Liver (tissue), 9 donors: ENCODE measurements around the gene DRAP1. TPM values are rescaled to one million over a fixed set of nuclear protein-coding genes. Genes with fewer than 3 reads are reported as not detected.

ENCODE experiments used
- DNase-seq: peaks from one replicate; pipeline ENCODE4 v3.0.0-alpha.2; 2017; ENCODE audit warnings: low spot score
- H3K27ac ChIP-seq, 2 donors: one replicate each; pipeline ENCODE4 v1.7.0; 2013; ENCODE audit warnings: inconsistent platforms in 2 of 2, low read length in 2 of 2, control low read depth in 1 of 2, low read depth in 1 of 2, mild to moderate bottlenecking in 1 of 2
- H3K27me3 ChIP-seq, 4 donors: one replicate each; pipeline versions ENCODE4 v1.6.1 to v1.7.0; 2013; ENCODE audit warnings: low read length in 3 of 4, inconsistent platforms in 1 of 4, mild to moderate bottlenecking in 1 of 4, moderate library complexity in 1 of 4; ENCODE audit not compliant: control insufficient read depth in 4 of 4, insufficient read depth in 4 of 4
- H3K36me3 ChIP-seq, 4 donors: one replicate each; pipeline versions ENCODE4 v1.6.1 to v1.7.0; 2013; ENCODE audit warnings: low read length in 3 of 4, mild to moderate bottlenecking in 3 of 4, low read depth in 1 of 4, moderate library complexity in 1 of 4; ENCODE audit not compliant: control insufficient read depth in 4 of 4, insufficient read depth in 3 of 4
- H3K4me1 ChIP-seq, 4 donors: one replicate each; pipeline versions ENCODE4 v1.6.1 to v1.7.0; 2013; ENCODE audit warnings: low read length in 3 of 4, mild to moderate bottlenecking in 3 of 4, moderate library complexity in 1 of 4; ENCODE audit not compliant: control insufficient read depth in 4 of 4, insufficient read depth in 4 of 4
- H3K4me3 ChIP-seq, 3 donors: one replicate each; pipeline versions ENCODE4 v1.6.1 to v1.7.0; 2013; ENCODE audit warnings: low read length in 3 of 3, control low read depth in 1 of 3, low read depth in 1 of 3, mild to moderate bottlenecking in 1 of 3
- H3K9ac ChIP-seq, 2 donors: one replicate each; pipeline ENCODE4 v1.7.0; 2013; ENCODE audit warnings: low read length in 2 of 2, mild to moderate bottlenecking in 2 of 2, moderate library complexity in 2 of 2, control low read depth in 1 of 2, low read depth in 1 of 2
- H3K9me3 ChIP-seq, 4 donors: one replicate each; pipeline versions ENCODE4 v1.6.1 to v1.7.0; 2013; ENCODE audit warnings: low read length in 3 of 4; ENCODE audit not compliant: control insufficient read depth in 4 of 4
- FOXA1 ChIP-seq: IDR thresholded peaks from 2 replicates; pipeline ENCODE4 v1.6.1; 2016; ENCODE audit warnings: antibody characterized with exemption
- FOXA2 ChIP-seq: IDR thresholded peaks from 2 replicates; pipeline ENCODE4 v1.6.1; 2016; ENCODE audit warnings: antibody characterized with exemption
- HNF4A ChIP-seq, 2 donors: conservative IDR thresholded peaks; 2 replicates each; pipeline ENCODE4 v1.6.1; 2016; ENCODE audit warnings: antibody characterized with exemption in 2 of 2, mild to moderate bottlenecking in 2 of 2
- HNF4G ChIP-seq: IDR thresholded peaks from 2 replicates; pipeline ENCODE4 v1.6.1; 2016; ENCODE audit warnings: antibody characterized with exemption
- NR2F2 ChIP-seq: IDR thresholded peaks from 2 replicates; pipeline ENCODE4 v1.6.1; 2016; ENCODE audit warnings: antibody characterized with exemption
- RAD21 ChIP-seq, 2 donors: IDR thresholded peaks; 2 replicates each; pipeline ENCODE4 v1.6.1; 2016; ENCODE audit warnings: antibody characterized with exemption in 2 of 2, mild to moderate bottlenecking in 2 of 2
- RXRA ChIP-seq, 2 donors: IDR thresholded peaks; 2 replicates each; pipeline ENCODE4 v1.6.1; 2017 to 2018; ENCODE audit warnings: antibody characterized with exemption in 2 of 2, mild to moderate bottlenecking in 1 of 2
- TAF1 ChIP-seq: conservative IDR thresholded peaks from 2 replicates; pipeline ENCODE4 v1.6.1; 2016; ENCODE audit warnings: antibody characterized with exemption, mild to moderate bottlenecking
- YY1 ChIP-seq: IDR thresholded peaks from 2 replicates; pipeline ENCODE4 v1.6.1; 2016; ENCODE audit warnings: antibody characterized with exemption, mild to moderate bottlenecking
- WGBS: extraction: QIAGEN DNeasy Blood & Tissue Kit; methylation state at CpG from one replicate; pipeline ENCODE4 v1.1.7; 2013; 5-methylcytosine and 5-hydroxymethylcytosine counted together
- polyA plus RNA-seq, 2 donors: library from polyadenylated mRNA; stranded (reverse) in 1 of 2; unstranded in 1 of 2; fragments of 200-250 nt in 1 of 2; fragments of >200 nt in 1 of 2; fragmentation: Nextera tagmentation in 1 of 2; extraction: Ambion mirVana in 1 of 2; gene quantifications; one replicate each; pipeline versions ENCODE4 v1.2.1 to v1.2.3, GENCODE V29; 2013 to 2015
- total RNA-seq, 2 donors: library from RNA; depleted of rRNA; stranded (reverse); fragments of >200 nt; gene quantifications; one replicate each; pipeline ENCODE4 v1.2.3, GENCODE V29; 2014
- TF ChIP-seq, protein P1 (sequence below): IDR thresholded peaks from 2 replicates; pipeline ENCODE4 v1.6.1; 2016; ENCODE audit warnings: antibody characterized with exemption, mild to moderate bottlenecking
- TF ChIP-seq, protein P2 (sequence below): IDR thresholded peaks from 2 replicates; pipeline ENCODE4 v1.6.1; 2016; ENCODE audit warnings: antibody characterized with exemption
- TF ChIP-seq, protein P3 (sequence below): IDR thresholded peaks from 2 replicates; pipeline ENCODE4 v1.6.1; 2016; ENCODE audit warnings: antibody characterized with exemption
- TF ChIP-seq, protein P4 (sequence below): IDR thresholded peaks from 2 replicates; pipeline ENCODE4 v1.6.1; 2016; ENCODE audit warnings: antibody characterized with exemption
- donor health status: healthy.
- donor health status: healthy.
- donor health status: healthy.
- donor health status: healthy.
- donor health status: healthy.

Gene DRAP1
- total and polyA plus RNA-seq, 4 donors, result 18.1 to 57.3 (median 42.3) TPM

DNA sequence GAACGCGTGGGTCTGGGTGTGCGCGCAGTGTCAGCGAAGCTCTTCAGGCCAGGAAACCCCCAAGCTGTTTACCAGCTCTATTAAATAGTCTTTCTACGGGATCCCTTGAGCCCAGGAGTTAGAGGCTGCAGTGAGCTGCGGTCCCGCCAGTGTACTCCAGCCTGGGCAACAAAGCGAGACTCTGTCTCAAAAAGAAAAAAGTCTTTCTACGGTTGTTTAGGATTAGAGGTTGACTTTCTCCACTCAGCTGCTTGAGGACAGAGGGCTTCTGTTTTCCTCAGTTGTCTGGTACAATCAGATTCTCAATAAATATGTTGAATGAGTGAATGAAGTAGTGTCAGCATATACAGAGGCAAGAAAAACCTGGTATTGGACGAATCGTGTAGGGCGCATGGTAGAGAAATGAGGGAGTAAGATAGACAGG is 42.9 kb downstream of the DRAP1 start (continued):
- TF ChIP-seq, protein P1, sequence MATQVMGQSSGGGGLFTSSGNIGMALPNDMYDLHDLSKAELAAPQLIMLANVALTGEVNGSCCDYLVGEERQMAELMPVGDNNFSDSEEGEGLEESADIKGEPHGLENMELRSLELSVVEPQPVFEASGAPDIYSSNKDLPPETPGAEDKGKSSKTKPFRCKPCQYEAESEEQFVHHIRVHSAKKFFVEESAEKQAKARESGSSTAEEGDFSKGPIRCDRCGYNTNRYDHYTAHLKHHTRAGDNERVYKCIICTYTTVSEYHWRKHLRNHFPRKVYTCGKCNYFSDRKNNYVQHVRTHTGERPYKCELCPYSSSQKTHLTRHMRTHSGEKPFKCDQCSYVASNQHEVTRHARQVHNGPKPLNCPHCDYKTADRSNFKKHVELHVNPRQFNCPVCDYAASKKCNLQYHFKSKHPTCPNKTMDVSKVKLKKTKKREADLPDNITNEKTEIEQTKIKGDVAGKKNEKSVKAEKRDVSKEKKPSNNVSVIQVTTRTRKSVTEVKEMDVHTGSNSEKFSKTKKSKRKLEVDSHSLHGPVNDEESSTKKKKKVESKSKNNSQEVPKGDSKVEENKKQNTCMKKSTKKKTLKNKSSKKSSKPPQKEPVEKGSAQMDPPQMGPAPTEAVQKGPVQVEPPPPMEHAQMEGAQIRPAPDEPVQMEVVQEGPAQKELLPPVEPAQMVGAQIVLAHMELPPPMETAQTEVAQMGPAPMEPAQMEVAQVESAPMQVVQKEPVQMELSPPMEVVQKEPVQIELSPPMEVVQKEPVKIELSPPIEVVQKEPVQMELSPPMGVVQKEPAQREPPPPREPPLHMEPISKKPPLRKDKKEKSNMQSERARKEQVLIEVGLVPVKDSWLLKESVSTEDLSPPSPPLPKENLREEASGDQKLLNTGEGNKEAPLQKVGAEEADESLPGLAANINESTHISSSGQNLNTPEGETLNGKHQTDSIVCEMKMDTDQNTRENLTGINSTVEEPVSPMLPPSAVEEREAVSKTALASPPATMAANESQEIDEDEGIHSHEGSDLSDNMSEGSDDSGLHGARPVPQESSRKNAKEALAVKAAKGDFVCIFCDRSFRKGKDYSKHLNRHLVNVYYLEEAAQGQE, result no peak
- TF ChIP-seq, protein P2, sequence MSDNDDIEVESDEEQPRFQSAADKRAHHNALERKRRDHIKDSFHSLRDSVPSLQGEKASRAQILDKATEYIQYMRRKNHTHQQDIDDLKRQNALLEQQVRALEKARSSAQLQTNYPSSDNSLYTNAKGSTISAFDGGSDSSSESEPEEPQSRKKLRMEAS, result no peak
- TF ChIP-seq TAF1, result no peak
- TF ChIP-seq YY1, result no peak

DNA sequence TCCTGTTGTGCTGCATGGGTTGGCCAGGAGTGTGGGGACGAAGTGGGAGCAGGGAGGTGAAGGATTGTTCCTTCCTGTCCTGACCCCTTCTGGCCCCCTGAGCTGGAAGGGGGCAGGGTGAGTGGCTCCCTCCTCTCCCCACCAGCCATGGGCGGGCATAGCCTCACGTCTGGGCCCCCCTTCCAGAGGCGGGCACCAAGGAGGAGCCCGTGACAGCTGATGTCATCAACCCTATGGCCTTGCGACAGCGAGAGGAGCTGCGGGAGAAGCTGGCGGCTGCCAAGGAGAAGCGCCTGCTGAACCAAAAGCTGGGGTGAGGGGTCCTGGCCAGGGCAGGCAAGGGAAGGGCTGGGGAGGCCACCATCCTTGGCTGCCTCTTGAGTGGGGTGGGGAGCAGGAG is 45.7 kb downstream of the DRAP1 start:
- no peak for DNase-seq
- peaks cover 20 to 53% (median 31%) of the 10 kb centered on the region in 4 donors for H3K36me3 ChIP-seq
- H3K9me3 ChIP-seq, result no peaks in the 10 kb centered on the region
- H3K4me1 ChIP-seq, result peaks cover 5 to 21% (median 18%) of the 10 kb centered on the region in 4 donors
- TF ChIP-seq TAF1 (no peak), FOXA2 (no peak), RXRA (IDR thresholded peaks at IDR 0.05) (no peak), NR2F2 (no peak), HNF4G (no peak), RAD21 (IDR thresholded peaks at IDR 0.05) (no peak), FOXA1 (no peak), HNF4A (conservative IDR thresholded peaks at IDR 0.05) (no peak)
- TF ChIP-seq, protein P2, result no peak
- TF ChIP-seq, protein P3, sequence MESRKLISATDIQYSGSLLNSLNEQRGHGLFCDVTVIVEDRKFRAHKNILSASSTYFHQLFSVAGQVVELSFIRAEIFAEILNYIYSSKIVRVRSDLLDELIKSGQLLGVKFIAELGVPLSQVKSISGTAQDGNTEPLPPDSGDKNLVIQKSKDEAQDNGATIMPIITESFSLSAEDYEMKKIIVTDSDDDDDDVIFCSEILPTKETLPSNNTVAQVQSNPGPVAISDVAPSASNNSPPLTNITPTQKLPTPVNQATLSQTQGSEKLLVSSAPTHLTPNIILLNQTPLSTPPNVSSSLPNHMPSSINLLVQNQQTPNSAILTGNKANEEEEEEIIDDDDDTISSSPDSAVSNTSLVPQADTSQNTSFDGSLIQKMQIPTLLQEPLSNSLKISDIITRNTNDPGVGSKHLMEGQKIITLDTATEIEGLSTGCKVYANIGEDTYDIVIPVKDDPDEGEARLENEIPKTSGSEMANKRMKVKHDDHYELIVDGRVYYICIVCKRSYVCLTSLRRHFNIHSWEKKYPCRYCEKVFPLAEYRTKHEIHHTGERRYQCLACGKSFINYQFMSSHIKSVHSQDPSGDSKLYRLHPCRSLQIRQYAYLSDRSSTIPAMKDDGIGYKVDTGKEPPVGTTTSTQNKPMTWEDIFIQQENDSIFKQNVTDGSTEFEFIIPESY, result no peak
- TF ChIP-seq, protein P4, sequence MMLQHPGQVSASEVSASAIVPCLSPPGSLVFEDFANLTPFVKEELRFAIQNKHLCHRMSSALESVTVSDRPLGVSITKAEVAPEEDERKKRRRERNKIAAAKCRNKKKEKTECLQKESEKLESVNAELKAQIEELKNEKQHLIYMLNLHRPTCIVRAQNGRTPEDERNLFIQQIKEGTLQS, result no peak
- TF ChIP-seq, protein P1, result no peak
- whole genome bisulfite sequencing, result 95% methylated on average over 10 of the region's 10 CpGs
- no peak overlapping the region for H3K27ac ChIP-seq
- no peak overlapping the region for H3K9ac ChIP-seq
- H3K27me3 ChIP-seq, result no peaks in the 10 kb centered on the region
- no peak overlapping the region for H3K4me3 ChIP-seq
